Endothelial cell of hepatic sinusoid (primary cell): ENCODE data around the gene PICK1.
"Not testable (repeated sequence)": the region's sequence is repeated elsewhere in the genome, so short reads cannot be mapped to it uniquely, and the experiment has no call there.

Source experiments
- in situ Hi-C: cut with HindIII; loops from 2 replicates; pipeline ENCODE4 v1.10.0; 2017; ENCODE audit warnings: low sequenced_read_pairs

PICK1 gene

GRCh38 chr22:38030311-38031133 is 26.7 kb upstream of the PICK1 start:
- in situ Hi-C loops, result no loop called here

- in situ Hi-C loops, result no loop called here
Observed at GRCh38 chr22:38031491-38031890, 25.7 kb upstream of the PICK1 start.

GRCh38 chr22:38032681-38033521 is 24.3 kb upstream of the PICK1 start:
- in situ Hi-C loops, result no loop called here

- in situ Hi-C loops, result no loop called here
Observed at GRCh38 chr22:38033522-38034277, 23.5 kb upstream of the PICK1 start.

- in situ Hi-C loops, result no loop called here
Observed at GRCh38 chr22:38034278-38034882, 22.8 kb upstream of the PICK1 start.

GRCh38 chr22:38034884-38035529 is 22.2 kb upstream of the PICK1 start:
- in situ Hi-C loops, result no loop called here

GRCh38 chr22:38035530-38035885 is 21.7 kb upstream of the PICK1 start:
- in situ Hi-C loops, result no loop called here

- in situ Hi-C loops, result no loop called here
Observed at GRCh38 chr22:38036392-38037062, 20.7 kb upstream of the PICK1 start.

- in situ Hi-C loops, result not testable (repeated sequence)
Observed at GRCh38 chr22:38037367-38038150, 19.6 kb upstream of the PICK1 start.

GRCh38 chr22:38038426-38038825 is 18.8 kb upstream of the PICK1 start:
- in situ Hi-C loops, result no loop called here

GRCh38 chr22:38038890-38039812 is 18.1 kb upstream of the PICK1 start:
- in situ Hi-C loops, result no loop called here

- in situ Hi-C loops, result no loop called here
Observed at GRCh38 chr22:38040953-38041759, 16.0 kb upstream of the PICK1 start.

- in situ Hi-C loops, result no loop called here
Observed at GRCh38 chr22:38041760-38042487, 15.3 kb upstream of the PICK1 start.

GRCh38 chr22:38042488-38042790 is 14.8 kb upstream of the PICK1 start:
- in situ Hi-C loops, result no loop called here

GRCh38 chr22:38043151-38044039 is 13.8 kb upstream of the PICK1 start:
- in situ Hi-C loops, result no loop called here
